Measurements from ENCODE around the gene MXD1.

The MXD1 gene

GRCh38 chr2:69952336-69953115 is 37.6 kb downstream of the MXD1 start:
- DNase-seq (ENCODE audit: low read depth in 2 of 2), result no peak

GRCh38 chr2:69954084-69954483 is 39.2 kb downstream of the MXD1 start:
- DNase-seq (ENCODE audit: low read depth in 2 of 2), result no peak

- no peak for DNase-seq (ENCODE audit: low read depth in 2 of 2)
Observed at GRCh38 chr2:69955029-69955428, 40.1 kb downstream of the MXD1 start.

- no peak for DNase-seq (ENCODE audit: low read depth in 2 of 2)
Observed at GRCh38 chr2:69956475-69956979, 41.6 kb downstream of the MXD1 start.

GRCh38 chr2:69957965-69958364 is 43.1 kb downstream of the MXD1 start:
- DNase-seq (ENCODE audit: low read depth in 2 of 2), result no peak

- no peak for DNase-seq (ENCODE audit: low read depth in 2 of 2)
Observed at GRCh38 chr2:69958480-69958879, 43.6 kb downstream of the MXD1 start.

GRCh38 chr2:69959425-69959824 is 44.5 kb downstream of the MXD1 start:
- no peak for DNase-seq (ENCODE audit: low read depth in 2 of 2)

GRCh38 chr2:69960821-69961220 is 45.9 kb downstream of the MXD1 start:
- no peak for DNase-seq (ENCODE audit: low read depth in 2 of 2)

- DNase-seq (ENCODE audit: low read depth in 2 of 2), result no peak
Observed at GRCh38 chr2:69961496-69961895, 46.6 kb downstream of the MXD1 start, which contains the start of gene ASPRV1. Gene ASPRV1 (minus strand): TSS chr2:69961631. CDS start chr2:69961436, 195 bp downstream.

- no peak for DNase-seq (ENCODE audit: low read depth in 2 of 2)
Observed at GRCh38 chr2:69962986-69963730, 48.2 kb downstream of the MXD1 start.

GRCh38 chr2:69964353-69964841 is 49.5 kb downstream of the MXD1 start:
- DNase-seq (ENCODE audit: low read depth in 2 of 2), result no peak

GRCh38 chr2:69965756-69966445 is 51.0 kb downstream of the MXD1 start:
- DNase-seq (ENCODE audit: low read depth in 2 of 2), result no peak

- no peak for DNase-seq (ENCODE audit: low read depth in 2 of 2)
Observed at GRCh38 chr2:69966496-69966895, 51.6 kb downstream of the MXD1 start.

GRCh38 chr2:69968609-69969008 is 53.7 kb downstream of the MXD1 start:
- DNase-seq (ENCODE audit: low read depth in 2 of 2), result no peak

- DNase-seq (ENCODE audit: low read depth in 2 of 2), result no peak
Observed at GRCh38 chr2:69969126-69969983, 54.4 kb downstream of the MXD1 start.

GRCh38 chr2:69969991-69970390 is 55.1 kb downstream of the MXD1 start:
- no peak for DNase-seq (ENCODE audit: low read depth in 2 of 2)

- DNase-seq (ENCODE audit: low read depth in 2 of 2), result no peak
Observed at GRCh38 chr2:69972822-69973221, 57.9 kb downstream of the MXD1 start.

- no peak for DNase-seq (ENCODE audit: low read depth in 2 of 2)
Observed at GRCh38 chr2:69973335-69973735, 58.4 kb downstream of the MXD1 start.

GRCh38 chr2:69975136-69975852 is 60.4 kb downstream of the MXD1 start:
- DNase-seq (ENCODE audit: low read depth in 2 of 2), result no peak

- DNase-seq (ENCODE audit: low read depth in 2 of 2), result no peak
Observed at GRCh38 chr2:69975853-69976462, 61.0 kb downstream of the MXD1 start.

Measured in stimulated activated CD4-positive, alpha-beta T cell treated with anti-CD3 and anti-CD28 coated beads, Interleukin-1b, Interleukin-23, amount 100 ng/mL, for 1 hour (primary cell).